GM12873 (cell line): ENCODE data around the gene PTTG1IP.

ENCODE experiments used
- TF ChIP-seq, protein P1 (sequence below): IDR thresholded peaks from 2 replicates; pipeline ENCODE4 v1.5.1; 2012; ENCODE audit warnings: low read depth, mild to moderate bottlenecking, moderate library complexity, low read length, control low read depth; ENCODE audit not compliant: insufficient read depth; ENCODE audit errors: missing control alignments

Gene PTTG1IP

DNA sequence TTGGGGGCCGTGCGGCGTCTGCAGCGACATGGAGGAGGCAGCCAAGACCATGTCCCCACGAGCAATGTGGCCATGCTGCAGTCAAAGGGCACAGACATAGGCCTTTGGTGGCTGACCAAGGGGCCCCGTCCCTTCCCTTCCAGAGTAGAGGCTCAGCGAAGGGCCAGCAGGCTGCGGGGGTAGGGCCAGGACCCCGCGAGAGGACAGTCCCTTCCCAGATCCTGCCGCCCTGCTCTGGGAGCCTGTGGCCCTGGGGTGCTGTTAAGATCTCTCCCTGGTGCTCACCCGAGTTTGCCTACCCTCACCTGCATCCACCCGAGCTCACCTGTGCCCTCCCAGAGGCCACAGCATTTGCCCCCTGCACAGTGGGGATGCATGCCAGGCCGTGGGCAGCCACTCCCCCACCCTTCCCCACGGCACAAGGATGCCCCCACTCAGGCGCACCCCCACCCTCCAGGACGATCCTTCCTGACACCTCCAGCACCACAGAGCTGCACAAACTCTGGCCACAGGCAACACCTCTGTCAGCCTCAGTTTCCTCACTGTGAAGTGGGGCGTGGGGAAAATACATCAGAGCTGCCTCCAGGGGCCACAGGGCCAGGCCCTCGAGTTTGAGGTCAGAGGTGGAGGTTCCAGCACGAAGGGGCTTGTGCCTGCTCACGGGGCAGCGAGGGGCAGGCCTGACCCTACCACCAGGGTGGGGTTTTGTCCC, 31.7 kb upstream of the PTTG1IP start:
- TF ChIP-seq, protein P1, sequence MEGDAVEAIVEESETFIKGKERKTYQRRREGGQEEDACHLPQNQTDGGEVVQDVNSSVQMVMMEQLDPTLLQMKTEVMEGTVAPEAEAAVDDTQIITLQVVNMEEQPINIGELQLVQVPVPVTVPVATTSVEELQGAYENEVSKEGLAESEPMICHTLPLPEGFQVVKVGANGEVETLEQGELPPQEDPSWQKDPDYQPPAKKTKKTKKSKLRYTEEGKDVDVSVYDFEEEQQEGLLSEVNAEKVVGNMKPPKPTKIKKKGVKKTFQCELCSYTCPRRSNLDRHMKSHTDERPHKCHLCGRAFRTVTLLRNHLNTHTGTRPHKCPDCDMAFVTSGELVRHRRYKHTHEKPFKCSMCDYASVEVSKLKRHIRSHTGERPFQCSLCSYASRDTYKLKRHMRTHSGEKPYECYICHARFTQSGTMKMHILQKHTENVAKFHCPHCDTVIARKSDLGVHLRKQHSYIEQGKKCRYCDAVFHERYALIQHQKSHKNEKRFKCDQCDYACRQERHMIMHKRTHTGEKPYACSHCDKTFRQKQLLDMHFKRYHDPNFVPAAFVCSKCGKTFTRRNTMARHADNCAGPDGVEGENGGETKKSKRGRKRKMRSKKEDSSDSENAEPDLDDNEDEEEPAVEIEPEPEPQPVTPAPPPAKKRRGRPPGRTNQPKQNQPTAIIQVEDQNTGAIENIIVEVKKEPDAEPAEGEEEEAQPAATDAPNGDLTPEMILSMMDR: no peak

DNA sequence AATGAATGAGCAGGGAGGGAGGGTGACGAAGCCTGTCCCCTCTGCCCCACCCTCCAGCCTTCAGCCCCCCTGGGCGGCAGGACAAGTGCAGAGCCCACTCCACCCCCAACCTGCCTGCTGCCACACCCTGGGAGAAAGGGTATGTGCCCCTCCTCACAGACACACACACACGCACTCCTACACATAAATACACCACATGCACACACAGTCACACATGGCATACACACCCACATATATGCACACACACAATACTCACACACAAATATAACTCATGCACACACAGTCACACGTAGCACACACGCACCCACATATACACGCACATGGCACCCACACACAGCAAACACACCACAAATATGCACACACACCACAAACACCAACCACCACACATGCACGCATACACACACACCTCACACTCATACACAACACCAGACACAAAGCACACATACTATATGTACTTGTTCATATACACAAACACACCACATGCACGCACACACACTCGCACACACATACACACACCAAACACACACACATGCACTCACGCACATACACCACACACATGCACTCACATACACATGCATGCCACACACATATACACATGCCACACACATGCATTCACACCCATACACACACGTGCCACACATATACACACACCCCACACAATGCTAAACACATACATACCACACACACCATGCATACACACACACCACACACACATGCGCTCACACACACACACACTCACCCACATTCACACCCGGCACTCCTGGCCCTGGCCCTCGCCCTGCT, 30.8 kb upstream of the PTTG1IP start:
- TF ChIP-seq, protein P1: no peak

DNA sequence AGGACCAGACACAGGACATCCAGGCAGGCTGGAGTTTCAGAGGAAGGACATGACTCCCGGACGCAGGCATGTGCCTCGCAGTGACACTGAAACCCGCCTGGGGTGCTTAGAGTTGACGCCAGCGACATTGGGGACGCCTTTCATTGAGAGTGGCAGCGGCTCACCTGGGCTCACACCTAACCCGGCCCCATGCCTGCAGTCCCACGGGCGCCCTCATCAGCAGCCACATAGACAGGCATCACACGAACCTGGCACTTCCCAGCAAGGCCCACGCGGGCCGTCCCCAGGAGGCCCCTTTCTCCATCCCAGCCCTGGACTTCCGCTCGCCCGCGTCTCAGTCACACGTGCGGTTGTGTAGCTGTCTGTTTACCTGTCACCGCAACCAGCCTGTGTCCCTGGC, 30.2 kb upstream of the PTTG1IP start:
- TF ChIP-seq, protein P1: no peak

DNA sequence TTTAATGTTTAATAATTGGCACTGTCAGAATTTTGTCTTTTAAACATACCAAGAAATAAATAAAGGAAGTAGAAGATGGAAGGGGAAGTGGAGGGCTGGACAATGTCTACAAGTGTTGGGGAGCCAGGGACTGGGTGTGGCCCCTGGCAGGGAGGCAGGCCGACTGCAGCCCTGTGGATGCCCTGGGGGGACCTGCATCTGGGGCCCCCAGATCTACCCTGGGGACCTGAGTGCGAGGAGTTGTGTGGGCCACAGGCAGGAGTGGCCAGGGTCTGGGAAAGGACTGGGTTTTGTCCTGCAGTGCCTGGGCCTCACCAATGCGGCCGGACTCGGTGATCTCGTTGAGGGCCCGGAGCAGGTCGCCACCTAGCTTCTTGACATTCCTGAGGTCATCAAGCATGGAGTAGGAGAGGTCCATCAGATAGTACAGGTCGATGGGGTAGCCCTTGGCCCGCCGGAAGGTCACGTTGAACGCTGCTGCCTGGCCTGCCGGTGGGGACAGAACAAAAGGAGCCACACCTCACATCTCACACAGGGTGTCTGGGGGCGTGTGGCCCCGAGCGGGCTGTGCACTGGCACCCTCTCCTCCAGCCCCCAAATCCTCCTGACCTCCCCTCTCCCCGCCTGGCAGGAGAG, 29.7 kb upstream of the PTTG1IP start:
- TF ChIP-seq, protein P1: no peak

DNA sequence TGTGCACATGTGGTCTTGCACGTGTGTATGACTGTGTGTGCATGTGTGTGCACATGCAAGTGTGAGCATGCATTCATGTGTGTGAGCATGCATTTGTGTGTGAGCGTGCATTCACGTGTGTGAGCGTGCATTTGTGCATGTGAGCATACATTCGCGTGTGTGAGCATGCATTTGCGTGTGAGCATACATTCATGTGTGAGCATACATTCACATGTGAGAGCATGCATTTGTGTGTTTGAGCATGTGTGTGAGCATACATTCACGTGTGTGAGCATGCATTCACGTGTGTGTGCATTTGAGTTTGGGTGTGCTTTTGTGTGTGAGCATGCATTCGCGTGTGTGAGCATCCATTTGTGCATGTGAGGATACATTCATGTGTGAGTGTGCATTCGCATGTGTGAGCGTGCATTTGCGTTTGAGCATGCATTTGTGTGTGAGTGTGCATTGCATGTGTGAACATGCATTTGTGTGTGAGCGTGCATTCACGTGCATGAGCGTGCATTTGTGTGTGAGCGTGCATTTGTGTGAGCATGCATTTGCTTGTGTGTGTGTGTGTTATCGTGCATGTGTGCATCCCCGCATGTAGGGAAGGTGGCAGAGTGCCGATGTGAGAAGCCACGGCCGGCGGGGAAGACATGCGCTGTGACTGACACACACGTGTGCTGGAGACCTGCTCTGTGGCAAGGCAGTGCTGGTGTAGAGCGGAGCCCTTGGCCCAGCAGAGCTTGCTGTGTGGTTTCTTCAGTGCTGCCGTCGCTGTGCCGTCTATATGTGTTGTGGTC, 29.0 kb upstream of the PTTG1IP start:
- TF ChIP-seq, protein P1: no peak

DNA sequence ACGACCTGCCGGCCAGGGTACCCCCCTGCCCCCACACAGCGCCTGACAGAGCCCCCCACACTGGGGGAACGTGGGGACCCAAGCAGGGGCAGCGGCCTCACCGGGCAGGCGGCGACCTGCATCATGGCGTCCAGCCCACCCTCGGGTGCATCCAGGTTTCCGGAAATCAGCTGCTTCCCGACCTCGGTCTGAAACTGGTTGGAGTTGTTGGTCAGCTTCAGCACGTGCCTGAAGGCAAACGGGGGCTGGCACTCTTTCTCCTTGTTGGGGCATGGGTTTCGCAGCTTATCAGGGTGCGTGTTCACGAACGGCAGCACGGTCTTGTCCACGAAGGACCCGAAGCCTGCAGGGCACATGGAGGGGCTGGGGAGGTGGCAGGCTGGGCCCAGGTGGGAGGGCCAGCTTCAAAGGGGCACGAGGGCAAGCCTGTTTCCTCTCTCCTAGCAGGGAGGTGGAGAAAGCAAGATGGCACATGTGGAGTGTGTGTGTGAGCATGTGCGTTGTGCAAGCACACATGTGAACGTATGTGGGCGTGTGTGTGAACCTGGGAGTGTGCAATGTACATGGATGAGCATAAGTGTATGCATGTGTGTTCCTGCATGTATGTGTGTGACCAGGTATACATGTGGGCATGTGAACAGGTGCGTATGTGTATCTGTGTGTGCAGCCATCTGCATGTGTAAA, 28.0 kb upstream of the PTTG1IP start:
- TF ChIP-seq, protein P1: no peak
